Neural progenitor cell (in vitro differentiated cells): ENCODE results near the gene C16orf74.

Experiments used
- CTCF ChIP-seq: fragments of 200-600 bp; sonication (generic); IDR thresholded peaks from 2 replicates; pipeline ENCODE4 v1.5.1; 2017; ENCODE audit warnings: antibody characterized with exemption, mild to moderate bottlenecking
- EZH2 ChIP-seq: fragments of 200-600 bp; sonication (generic); IDR thresholded peaks from 2 replicates; pipeline ENCODE4 v1.6.1; 2017; ENCODE audit warnings: antibody characterized with exemption, mild to moderate bottlenecking, moderate library complexity

GRCh38 chr16:85736921-85737320 is 14.0 kb downstream of the C16orf74 start:
- TF ChIP-seq CTCF (no peak), EZH2 (no peak)
